AG10803 (cell line): ENCODE results near the gene TCTN1.

Experiments used
- DNase-seq: peaks from one replicate; pipeline ENCODE4 v3.0.0; 2010; ENCODE audit warnings: low read depth
- H3K4me3 ChIP-seq: 2 replicates; pipeline ENCODE4 v1.5.1; 2011; ENCODE audit warnings: mild to moderate bottlenecking, low read length, control low read depth
- TF ChIP-seq, protein P1 (sequence below): conservative IDR thresholded peaks from 2 replicates; pipeline ENCODE4 v1.5.1; 2011; ENCODE audit warnings: mild to moderate bottlenecking, low read length, control low read depth, inconsistent platforms

TCTN1 gene

GRCh38 chr12:110635055-110635454, 21.1 kb downstream of the TCTN1 start:
- DNase-seq = no peak
- TF ChIP-seq, protein P1, sequence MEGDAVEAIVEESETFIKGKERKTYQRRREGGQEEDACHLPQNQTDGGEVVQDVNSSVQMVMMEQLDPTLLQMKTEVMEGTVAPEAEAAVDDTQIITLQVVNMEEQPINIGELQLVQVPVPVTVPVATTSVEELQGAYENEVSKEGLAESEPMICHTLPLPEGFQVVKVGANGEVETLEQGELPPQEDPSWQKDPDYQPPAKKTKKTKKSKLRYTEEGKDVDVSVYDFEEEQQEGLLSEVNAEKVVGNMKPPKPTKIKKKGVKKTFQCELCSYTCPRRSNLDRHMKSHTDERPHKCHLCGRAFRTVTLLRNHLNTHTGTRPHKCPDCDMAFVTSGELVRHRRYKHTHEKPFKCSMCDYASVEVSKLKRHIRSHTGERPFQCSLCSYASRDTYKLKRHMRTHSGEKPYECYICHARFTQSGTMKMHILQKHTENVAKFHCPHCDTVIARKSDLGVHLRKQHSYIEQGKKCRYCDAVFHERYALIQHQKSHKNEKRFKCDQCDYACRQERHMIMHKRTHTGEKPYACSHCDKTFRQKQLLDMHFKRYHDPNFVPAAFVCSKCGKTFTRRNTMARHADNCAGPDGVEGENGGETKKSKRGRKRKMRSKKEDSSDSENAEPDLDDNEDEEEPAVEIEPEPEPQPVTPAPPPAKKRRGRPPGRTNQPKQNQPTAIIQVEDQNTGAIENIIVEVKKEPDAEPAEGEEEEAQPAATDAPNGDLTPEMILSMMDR = no peak
- no peak overlapping the region for H3K4me3 ChIP-seq

GRCh38 chr12:110636516-110636915, 22.6 kb downstream of the TCTN1 start:
- no peak overlapping the region for H3K4me3 ChIP-seq
- no peak for DNase-seq
- TF ChIP-seq, protein P1 = no peak

- no peak for DNase-seq
- TF ChIP-seq, protein P1 = no peak
- no peak overlapping the region for H3K4me3 ChIP-seq
Measured at GRCh38 chr12:110637869-110638441, 24.0 kb downstream of the TCTN1 start.

DNA sequence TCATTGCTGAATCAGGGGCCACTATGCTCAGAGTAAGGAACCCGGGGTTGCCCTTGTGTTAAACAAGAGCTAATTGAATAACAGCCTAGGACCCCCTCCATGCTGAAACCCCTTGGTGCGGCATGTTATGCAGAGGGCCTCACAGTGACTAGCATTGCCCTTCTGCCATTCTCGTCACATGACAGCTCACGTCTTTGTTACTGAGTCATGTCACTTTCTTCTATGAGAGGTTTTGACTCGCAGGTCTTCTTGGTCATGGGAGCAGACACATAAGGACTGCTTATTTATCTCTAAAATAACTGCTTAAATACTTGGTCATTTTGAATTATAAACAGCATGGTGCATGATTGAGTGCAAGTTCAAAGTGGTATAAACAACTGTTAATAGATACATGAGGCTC, 24.9 kb downstream of the TCTN1 start:
- H3K4me3 ChIP-seq = no peak overlapping the region

GRCh38 chr12:110639336-110640141, 25.6 kb downstream of the TCTN1 start:
- H3K4me3 ChIP-seq = no peak overlapping the region
- DNase-seq = peak; percentile 63
- TF ChIP-seq, protein P1 = no peak

More for the DNA sequence above, 24.9 kb downstream of the TCTN1 start:
- TF ChIP-seq, protein P1 = no peak
- no peak for DNase-seq

- DNase-seq = no peak
- H3K4me3 ChIP-seq = no peak overlapping the region
- TF ChIP-seq, protein P1 = no peak
Measured at GRCh38 chr12:110640275-110641025, 26.5 kb downstream of the TCTN1 start.
